ENCODE results near the gene IGSF6. TPM values are rescaled to one million over a fixed set of nuclear protein-coding genes. Genes with fewer than 3 reads are reported as not detected.

Gene IGSF6
- total and polyA plus RNA-seq, 2 experiments from 2014 or later, result 0.13 TPM; not detected in 1

GRCh38 chr16:21628772-21629171 lies 23.6 kb downstream of the IGSF6 start:
- Histone ChIP-seq H3K4me3 (no peak overlapping the region), H3K27ac (no peak overlapping the region), H3K9me3 (ENCODE audit: low read depth) (no peaks in the 10 kb centered on the region), H3K4me1 (ENCODE audit: low read depth) (peaks cover 11% of the 10 kb centered on the region), H3K27me3 (no peaks in the 10 kb centered on the region), H3K36me3 (peaks cover 12% of the 10 kb centered on the region)
- no peak for TF ChIP-seq CTCF (IDR thresholded peaks at IDR 0.05; ENCODE audit: low read depth, low read length)
- no peak for DNase-seq (ENCODE audit: low read depth in 1 of 2, low spot score in 1 of 2)

GRCh38 chr16:21628121-21628726 lies 24.2 kb downstream of the IGSF6 start:
- Histone ChIP-seq H3K4me3 (no peak overlapping the region), H3K36me3 (peaks cover 12% of the 10 kb centered on the region), H3K4me1 (ENCODE audit: low read depth) (peaks cover 11% of the 10 kb centered on the region), H3K9me3 (ENCODE audit: low read depth) (no peaks in the 10 kb centered on the region), H3K27ac (no peak overlapping the region), H3K27me3 (no peaks in the 10 kb centered on the region)
- no peak for DNase-seq (ENCODE audit: low read depth in 1 of 2, low spot score in 1 of 2)
- TF ChIP-seq CTCF (IDR thresholded peaks at IDR 0.05; ENCODE audit: low read depth, low read length), result no peak

GRCh38 chr16:21626659-21627277 lies 25.6 kb downstream of the IGSF6 start:
- TF ChIP-seq CTCF (IDR thresholded peaks at IDR 0.05; ENCODE audit: low read depth, low read length), result no peak
- peak; percentile 33 to 82 for DNase-seq (ENCODE audit: low read depth in 1 of 2, low spot score in 1 of 2)
- no peaks in the 10 kb centered on the region for H3K27me3 ChIP-seq
- no peaks in the 10 kb centered on the region for H3K9me3 ChIP-seq (ENCODE audit: low read depth)
- peaks cover 11% of the 10 kb centered on the region for H3K4me1 ChIP-seq (ENCODE audit: low read depth)
- peaks cover 12% of the 10 kb centered on the region for H3K36me3 ChIP-seq
- no peak overlapping the region for H3K4me3 ChIP-seq
- H3K27ac ChIP-seq, result peak overlapping the region; percentile 82

GRCh38 chr16:21625026-21625425 lies 27.4 kb downstream of the IGSF6 start:
- no peaks in the 10 kb centered on the region for H3K9me3 ChIP-seq (ENCODE audit: low read depth)
- H3K4me3 ChIP-seq, result no peak overlapping the region
- H3K27ac ChIP-seq, result no peak overlapping the region
- no peaks in the 10 kb centered on the region for H3K27me3 ChIP-seq
- H3K4me1 ChIP-seq (ENCODE audit: low read depth), result peaks cover 14% of the 10 kb centered on the region
- peaks cover 12% of the 10 kb centered on the region for H3K36me3 ChIP-seq
- no peak for DNase-seq (ENCODE audit: low read depth in 1 of 2, low spot score in 1 of 2)
- no peak for TF ChIP-seq CTCF (IDR thresholded peaks at IDR 0.05; ENCODE audit: low read depth, low read length)

- H3K4me3 ChIP-seq, result no peak overlapping the region
- DNase-seq (ENCODE audit: low read depth in 1 of 2, low spot score in 1 of 2), result no peak
- TF ChIP-seq CTCF (IDR thresholded peaks at IDR 0.05; ENCODE audit: low read depth, low read length), result no peak
- no peaks in the 10 kb centered on the region for H3K9me3 ChIP-seq (ENCODE audit: low read depth)
- no peaks in the 10 kb centered on the region for H3K27me3 ChIP-seq
- H3K27ac ChIP-seq, result no peak overlapping the region
- peaks cover 4% of the 10 kb centered on the region for H3K36me3 ChIP-seq
- H3K4me1 ChIP-seq (ENCODE audit: low read depth), result peaks cover 21% of the 10 kb centered on the region
These were observed 29.9 kb downstream of the IGSF6 start for GRCh38 chr16:21622545-21622944.
